Liver (tissue), 9 donors: ENCODE results near the gene NLRP6. TPM values are rescaled to one million over a fixed set of nuclear protein-coding genes. Genes with fewer than 3 reads are reported as not detected.

Source experiments
- DNase-seq: peaks from one replicate; pipeline ENCODE4 v3.0.0-alpha.2; 2017; ENCODE audit warnings: low spot score
- H3K27ac ChIP-seq, 2 donors: one replicate each; pipeline ENCODE4 v1.7.0; 2013; ENCODE audit warnings: inconsistent platforms in 2 of 2, low read length in 2 of 2, control low read depth in 1 of 2, low read depth in 1 of 2, mild to moderate bottlenecking in 1 of 2
- H3K27me3 ChIP-seq, 4 donors: one replicate each; pipeline versions ENCODE4 v1.6.1 to v1.7.0; 2013; ENCODE audit warnings: low read length in 3 of 4, inconsistent platforms in 1 of 4, mild to moderate bottlenecking in 1 of 4, moderate library complexity in 1 of 4; ENCODE audit not compliant: control insufficient read depth in 4 of 4, insufficient read depth in 4 of 4
- H3K36me3 ChIP-seq, 4 donors: one replicate each; pipeline versions ENCODE4 v1.6.1 to v1.7.0; 2013; ENCODE audit warnings: low read length in 3 of 4, mild to moderate bottlenecking in 3 of 4, low read depth in 1 of 4, moderate library complexity in 1 of 4; ENCODE audit not compliant: control insufficient read depth in 4 of 4, insufficient read depth in 3 of 4
- H3K4me1 ChIP-seq, 4 donors: one replicate each; pipeline versions ENCODE4 v1.6.1 to v1.7.0; 2013; ENCODE audit warnings: low read length in 3 of 4, mild to moderate bottlenecking in 3 of 4, moderate library complexity in 1 of 4; ENCODE audit not compliant: control insufficient read depth in 4 of 4, insufficient read depth in 4 of 4
- H3K4me3 ChIP-seq, 3 donors: one replicate each; pipeline versions ENCODE4 v1.6.1 to v1.7.0; 2013; ENCODE audit warnings: low read length in 3 of 3, control low read depth in 1 of 3, low read depth in 1 of 3, mild to moderate bottlenecking in 1 of 3
- H3K9ac ChIP-seq, 2 donors: one replicate each; pipeline ENCODE4 v1.7.0; 2013; ENCODE audit warnings: low read length in 2 of 2, mild to moderate bottlenecking in 2 of 2, moderate library complexity in 2 of 2, control low read depth in 1 of 2, low read depth in 1 of 2
- H3K9me3 ChIP-seq, 4 donors: one replicate each; pipeline versions ENCODE4 v1.6.1 to v1.7.0; 2013; ENCODE audit warnings: low read length in 3 of 4; ENCODE audit not compliant: control insufficient read depth in 4 of 4
- ATF3 ChIP-seq: IDR thresholded peaks from 2 replicates; pipeline ENCODE4 v1.6.1; 2016; ENCODE audit warnings: antibody characterized with exemption
- CTCF ChIP-seq: fragments of 150-350 bp; IDR thresholded peaks from 2 replicates; pipeline ENCODE4 v1.5.1; 2017; ENCODE audit warnings: improper control_type of control experiment, low read depth, low read length; ENCODE audit not compliant: missing input control
- HNF4A ChIP-seq, 2 donors: conservative IDR thresholded peaks; 2 replicates each; pipeline ENCODE4 v1.6.1; 2016; ENCODE audit warnings: antibody characterized with exemption in 2 of 2, mild to moderate bottlenecking in 2 of 2
- HNF4G ChIP-seq: IDR thresholded peaks from 2 replicates; pipeline ENCODE4 v1.6.1; 2016; ENCODE audit warnings: antibody characterized with exemption
- JUND ChIP-seq, 2 donors: IDR thresholded peaks; 2 replicates each; pipeline ENCODE4 v1.6.1; 2016; ENCODE audit warnings: antibody characterized with exemption in 2 of 2
- REST ChIP-seq: IDR thresholded peaks from 2 replicates; pipeline ENCODE4 v1.6.1; 2016; ENCODE audit warnings: antibody characterized with exemption, mild to moderate bottlenecking
- TAF1 ChIP-seq: conservative IDR thresholded peaks from 2 replicates; pipeline ENCODE4 v1.6.1; 2016; ENCODE audit warnings: antibody characterized with exemption, mild to moderate bottlenecking
- WGBS: extraction: QIAGEN DNeasy Blood & Tissue Kit; methylation state at CpG from one replicate; pipeline ENCODE4 v1.1.7; 2013; 5-methylcytosine and 5-hydroxymethylcytosine counted together
- polyA plus RNA-seq, 2 donors: library from polyadenylated mRNA; stranded (reverse) in 1 of 2; unstranded in 1 of 2; fragments of 200-250 nt in 1 of 2; fragments of >200 nt in 1 of 2; fragmentation: Nextera tagmentation in 1 of 2; extraction: Ambion mirVana in 1 of 2; gene quantifications; one replicate each; pipeline versions ENCODE4 v1.2.1 to v1.2.3, GENCODE V29; 2013 to 2015
- total RNA-seq, 2 donors: library from RNA; depleted of rRNA; stranded (reverse); fragments of >200 nt; gene quantifications; one replicate each; pipeline ENCODE4 v1.2.3, GENCODE V29; 2014
- TF ChIP-seq, protein P1 (sequence below): IDR thresholded peaks from 2 replicates; pipeline ENCODE4 v1.6.1; 2016; ENCODE audit warnings: antibody characterized with exemption
- donor health status: healthy.
- donor health status: healthy.
- donor health status: healthy.
- donor health status: healthy.
- donor health status: healthy.

Gene NLRP6
- total and polyA plus RNA-seq, 4 donors: 0.05 to 5.7 (median 0.97) TPM

- Histone ChIP-seq H3K27ac (no peak overlapping the region), H3K36me3 (peaks cover 0 to 2% (median 0%) of the 10 kb centered on the region in 4 donors), H3K4me1 (peaks cover 0 to 8% (median 6%) of the 10 kb centered on the region in 4 donors), H3K9me3 (no peaks in the 10 kb centered on the region), H3K27me3 (no peaks in the 10 kb centered on the region), H3K9ac (no peak overlapping the region), H3K4me3 (no peak overlapping the region)
- DNase-seq: no peak
- TF ChIP-seq TAF1: no peak
- no peak for TF ChIP-seq JUND (IDR thresholded peaks at IDR 0.05)
- TF ChIP-seq HNF4A (conservative IDR thresholded peaks at IDR 0.05): no peak
- TF ChIP-seq CTCF: no peak
- TF ChIP-seq REST: no peak
- TF ChIP-seq HNF4G: no peak
- WGBS: 94% methylated on average over 18 of the region's 18 CpGs
These were observed 15.2 kb downstream of the NLRP6 start for GRCh38 chr11:293271-293851.

GRCh38 chr11:293852-294661, 15.8 kb downstream of the NLRP6 start:
- Histone ChIP-seq H3K27me3 (no peaks in the 10 kb centered on the region), H3K36me3 (peaks cover 0 to 2% (median 0%) of the 10 kb centered on the region in 4 donors), H3K4me1 (peaks cover 0 to 7% (median 6%) of the 10 kb centered on the region in 4 donors), H3K4me3 (no peak overlapping the region), H3K9me3 (no peaks in the 10 kb centered on the region), H3K9ac (no peak overlapping the region), H3K27ac (no peak overlapping the region)
- no peak for DNase-seq
- 91% methylated on average over 27 of the region's 27 CpGs for WGBS
- TF ChIP-seq ATF3: no peak
- TF ChIP-seq, protein P1, sequence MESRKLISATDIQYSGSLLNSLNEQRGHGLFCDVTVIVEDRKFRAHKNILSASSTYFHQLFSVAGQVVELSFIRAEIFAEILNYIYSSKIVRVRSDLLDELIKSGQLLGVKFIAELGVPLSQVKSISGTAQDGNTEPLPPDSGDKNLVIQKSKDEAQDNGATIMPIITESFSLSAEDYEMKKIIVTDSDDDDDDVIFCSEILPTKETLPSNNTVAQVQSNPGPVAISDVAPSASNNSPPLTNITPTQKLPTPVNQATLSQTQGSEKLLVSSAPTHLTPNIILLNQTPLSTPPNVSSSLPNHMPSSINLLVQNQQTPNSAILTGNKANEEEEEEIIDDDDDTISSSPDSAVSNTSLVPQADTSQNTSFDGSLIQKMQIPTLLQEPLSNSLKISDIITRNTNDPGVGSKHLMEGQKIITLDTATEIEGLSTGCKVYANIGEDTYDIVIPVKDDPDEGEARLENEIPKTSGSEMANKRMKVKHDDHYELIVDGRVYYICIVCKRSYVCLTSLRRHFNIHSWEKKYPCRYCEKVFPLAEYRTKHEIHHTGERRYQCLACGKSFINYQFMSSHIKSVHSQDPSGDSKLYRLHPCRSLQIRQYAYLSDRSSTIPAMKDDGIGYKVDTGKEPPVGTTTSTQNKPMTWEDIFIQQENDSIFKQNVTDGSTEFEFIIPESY: no peak
